T-helper 2 cell treated with Interferon-gamma antibody and Interleukin-4, amounts not matched to agents 100 ng/mL and 5 ng/mL, for 36 hours (primary cell): ENCODE results near the gene ACOT7. TPM values are rescaled to one million over a fixed set of nuclear protein-coding genes. Genes with fewer than 3 reads are reported as not detected.

Experiments used
- intact Hi-C: fragments of 100-400 bp; cut with micrococcal nuclease; formaldehyde crosslinking; loops from one replicate; pipeline ENCODE4 v1.15.1; 2023
- total RNA-seq: library from RNA; stranded (reverse); gene quantifications from 2 replicates; pipeline ENCODE4 v1.2.3, GENCODE V29; 2022

The ACOT7 gene
- total RNA-seq, 1 donor from 2014 or later, result 95.3 TPM

DNA sequence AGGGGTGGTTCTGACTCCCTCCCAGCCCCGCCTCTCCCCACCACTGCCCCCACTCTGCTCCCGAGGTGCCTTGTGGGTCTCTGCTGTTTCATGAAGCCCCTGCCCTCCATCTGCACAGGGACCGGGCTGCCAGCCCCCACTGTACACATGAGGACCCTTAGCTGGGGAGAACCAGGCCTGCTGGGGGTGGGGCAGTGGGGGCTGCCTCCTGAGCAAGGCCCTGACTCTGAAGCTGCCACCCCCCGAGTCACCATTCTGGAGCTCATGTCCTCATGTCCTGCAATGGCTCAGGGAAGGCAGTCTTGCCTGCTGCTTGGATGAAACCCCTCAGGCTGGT, 141.2 kb downstream of the ACOT7 start:
- intact Hi-C loops, result no loop called here

DNA sequence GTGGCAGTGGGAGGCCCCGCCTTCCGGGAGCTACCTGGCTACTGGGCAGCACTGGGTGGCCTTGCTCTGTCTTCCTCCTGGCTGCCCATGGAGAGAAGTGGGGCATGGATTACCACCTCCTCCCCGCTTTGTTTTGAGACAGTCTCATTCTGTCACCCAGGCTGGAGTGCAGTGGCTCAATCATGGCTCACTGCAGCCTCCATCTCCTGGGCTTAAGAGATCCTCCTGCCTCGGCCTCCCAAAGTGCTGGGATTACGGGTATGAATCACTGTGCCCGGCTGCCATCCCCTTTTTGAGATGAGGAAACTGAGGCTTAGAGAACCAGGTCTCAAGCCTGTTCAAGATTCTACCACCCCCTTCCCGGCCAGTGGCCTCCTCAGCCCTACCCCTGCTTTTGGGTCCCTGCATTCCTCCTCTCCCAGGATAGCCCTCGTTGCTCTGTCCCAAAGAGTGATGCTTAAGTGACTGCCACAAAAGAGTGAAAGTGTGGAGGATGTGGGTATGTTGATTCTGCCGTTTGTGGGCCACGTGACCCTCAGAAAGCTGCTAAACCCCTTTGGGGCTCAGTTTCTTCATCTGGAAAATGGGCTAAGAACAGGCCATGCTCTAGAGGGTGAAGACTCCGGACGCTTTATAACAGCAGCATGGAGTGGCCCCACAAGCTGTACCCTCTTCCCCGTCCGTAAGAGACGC, 141.7 kb downstream of the ACOT7 start:
- intact Hi-C loops, result no loop called here

DNA sequence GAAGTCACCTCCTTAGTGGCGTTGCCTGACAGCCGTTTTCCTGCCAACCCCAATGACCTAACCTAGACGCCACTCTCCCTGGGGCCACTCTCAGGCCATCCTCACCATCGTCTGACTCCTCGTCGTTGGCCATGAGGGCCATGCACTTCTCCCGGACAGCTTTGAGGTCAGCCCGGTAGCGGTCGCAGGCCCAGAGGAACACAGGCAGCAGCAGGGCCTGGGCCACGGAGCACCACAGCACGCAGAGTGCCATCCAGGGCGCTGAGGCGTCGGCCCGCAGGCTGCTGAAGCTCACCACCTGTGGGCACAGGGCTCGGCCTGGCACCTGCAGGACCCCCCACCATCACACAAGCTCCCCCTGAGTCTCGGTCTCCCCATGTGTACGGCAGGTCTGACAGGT, 142.3 kb downstream of the ACOT7 start:
- intact Hi-C loops, result no loop called here

- intact Hi-C loops, result loop anchor here (10.0 kb wide), 1 partner anchor 355 kb away; the partner anchor contains the start of gene KLHL21
Measured at GRCh38 chr1:6249739-6250689, 143.6 kb downstream of the ACOT7 start.

DNA sequence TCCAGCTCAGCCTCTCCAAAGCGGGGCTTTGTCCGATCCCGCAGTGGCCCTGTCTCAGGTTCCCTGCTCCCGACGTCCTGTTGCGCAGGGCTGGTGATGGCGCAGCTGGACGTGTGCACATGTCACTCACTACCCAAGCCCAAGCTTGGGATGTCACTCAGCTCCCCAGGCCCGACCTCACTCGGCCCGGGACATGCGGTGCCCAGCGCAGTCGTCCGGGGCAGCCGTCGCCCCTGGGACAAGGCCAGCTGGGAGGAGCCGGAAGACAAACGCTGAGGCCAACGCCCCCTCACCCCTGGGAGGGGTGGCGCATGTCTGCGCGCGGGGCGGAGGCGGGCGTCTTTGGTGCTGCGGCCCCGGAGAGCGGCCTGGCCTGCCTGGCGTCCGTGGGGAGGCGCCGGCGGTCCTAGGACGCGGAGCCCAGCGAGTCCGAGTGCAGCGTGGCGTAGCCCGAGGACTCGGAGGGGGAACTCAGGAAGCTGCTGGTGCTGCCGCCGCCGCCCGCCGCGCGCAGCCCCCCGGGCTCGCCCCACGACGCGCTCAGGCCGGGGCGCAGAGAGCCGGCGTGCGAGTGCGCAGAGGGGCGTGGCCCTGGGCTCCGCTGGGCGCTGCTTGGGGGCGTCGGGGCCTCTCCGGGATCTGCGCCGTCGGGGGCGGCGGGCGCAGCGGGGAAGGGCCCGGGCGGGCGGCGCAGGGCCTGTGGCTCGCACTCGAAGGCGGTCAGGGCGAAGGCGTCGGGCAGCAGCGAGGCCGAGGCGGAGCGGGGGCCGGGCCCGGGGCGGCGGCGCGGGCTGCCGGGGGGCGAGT, 144.4 kb downstream of the ACOT7 start:
- intact Hi-C loops, result loop anchor here (10.0 kb wide), 1 partner anchor 356 kb away; the partner anchor contains the start of gene KLHL21

DNA sequence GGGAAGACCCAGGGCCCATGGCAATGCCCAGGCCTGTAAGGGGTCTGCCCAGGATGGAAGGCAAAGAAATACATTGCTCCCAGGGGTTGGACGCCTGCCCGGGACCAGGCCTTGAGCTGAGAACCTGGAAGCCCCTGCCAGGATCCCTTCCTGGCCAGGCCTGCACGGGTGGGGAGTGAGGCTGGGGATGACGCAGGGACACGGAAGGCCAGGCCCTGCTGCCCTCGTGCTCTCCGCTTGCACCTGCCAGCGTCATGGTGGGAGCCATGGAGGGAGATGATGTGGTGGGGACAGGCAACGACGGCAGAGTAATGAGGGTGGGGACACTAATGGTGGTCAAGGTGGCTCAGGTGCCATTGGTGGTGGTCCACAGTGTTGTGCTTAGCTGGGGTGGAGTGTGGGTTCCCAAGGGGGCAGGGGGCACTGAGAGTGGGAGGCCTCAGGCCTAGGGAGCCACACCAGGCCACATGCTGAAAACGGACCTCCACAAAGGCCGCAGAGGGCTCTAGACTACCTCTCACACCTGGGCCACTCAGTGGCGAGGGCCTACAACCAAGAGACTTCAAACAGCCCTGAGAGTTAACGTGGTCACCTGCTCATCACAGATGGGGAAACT, 145.3 kb downstream of the ACOT7 start:
- intact Hi-C loops, result loop anchor here (10.0 kb wide), 1 partner anchor 357 kb away; the partner anchor contains the start of gene KLHL21

DNA sequence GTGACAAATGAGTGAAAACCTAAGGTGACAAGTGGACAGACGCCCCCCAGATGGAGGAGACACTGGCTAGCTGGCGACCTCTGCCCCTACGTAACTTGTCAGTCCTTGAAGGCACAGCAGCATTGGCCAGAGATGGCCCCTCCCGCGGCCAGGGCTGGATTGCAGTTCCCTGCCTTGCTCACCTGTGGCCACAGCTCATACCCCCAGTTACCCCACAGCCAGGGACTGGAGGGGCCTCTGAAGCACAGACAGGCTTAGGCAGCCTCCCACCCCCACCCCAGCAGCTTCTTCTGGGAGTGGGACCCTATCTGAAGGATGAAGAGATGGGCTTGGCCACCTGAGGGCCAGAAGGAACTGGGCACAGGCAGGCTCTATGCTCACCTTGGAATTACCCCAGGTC, 145.9 kb downstream of the ACOT7 start:
- intact Hi-C loops, result loop anchor here (10.0 kb wide), 1 partner anchor 357 kb away; the partner anchor contains the start of gene KLHL21

DNA sequence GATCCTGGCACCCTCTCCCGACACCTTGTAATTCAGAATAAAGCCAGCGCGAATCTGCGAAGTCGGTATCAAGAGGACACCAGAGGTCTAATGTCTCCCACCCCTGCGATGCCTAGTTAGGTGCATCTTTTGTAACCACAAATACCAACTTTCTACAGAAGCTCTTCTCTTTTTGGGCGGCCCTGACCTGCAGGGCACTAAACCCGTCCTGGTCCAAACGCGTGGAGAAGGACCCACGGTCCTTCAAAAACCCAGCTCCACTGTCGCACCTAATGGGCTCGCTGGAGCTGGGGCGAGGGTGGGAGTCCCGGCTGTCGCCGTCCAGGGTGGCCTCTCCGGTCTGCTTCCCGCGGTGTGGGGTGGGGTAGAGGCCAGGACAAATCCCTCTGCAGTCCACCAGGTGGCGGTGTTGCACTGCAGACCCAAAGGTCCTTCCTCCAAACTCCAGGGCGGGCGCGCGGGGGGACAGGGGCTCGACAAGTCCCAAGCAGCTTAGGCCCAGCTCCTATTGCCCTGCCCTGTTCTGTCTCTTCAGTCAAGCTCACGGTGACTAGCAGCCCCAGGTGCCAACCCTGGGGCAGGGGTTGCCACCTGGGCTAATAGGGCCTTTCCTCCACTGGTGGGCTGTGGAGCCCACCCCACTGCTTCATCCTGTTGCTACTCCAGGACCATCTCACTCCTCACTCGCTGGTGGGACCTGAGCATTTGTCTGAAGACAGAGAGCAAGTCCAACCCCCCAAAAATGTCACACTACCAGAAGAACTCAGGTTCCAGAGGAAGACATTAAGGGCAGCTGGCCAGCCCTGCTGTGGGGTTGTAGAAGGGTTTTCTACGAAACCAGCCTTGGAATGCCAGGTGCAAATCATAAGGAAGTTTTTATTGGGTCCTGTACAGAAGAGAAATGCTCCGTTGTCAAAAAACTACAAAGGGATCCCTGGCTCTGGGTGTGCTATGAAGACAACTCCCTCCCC, 146.8 kb downstream of the ACOT7 start:
- intact Hi-C loops, result loop anchor here (1.0 to 10.0 kb wide), 5 partner anchors 97 to 358 kb away; partner anchors contain the start of gene KLHL21

DNA sequence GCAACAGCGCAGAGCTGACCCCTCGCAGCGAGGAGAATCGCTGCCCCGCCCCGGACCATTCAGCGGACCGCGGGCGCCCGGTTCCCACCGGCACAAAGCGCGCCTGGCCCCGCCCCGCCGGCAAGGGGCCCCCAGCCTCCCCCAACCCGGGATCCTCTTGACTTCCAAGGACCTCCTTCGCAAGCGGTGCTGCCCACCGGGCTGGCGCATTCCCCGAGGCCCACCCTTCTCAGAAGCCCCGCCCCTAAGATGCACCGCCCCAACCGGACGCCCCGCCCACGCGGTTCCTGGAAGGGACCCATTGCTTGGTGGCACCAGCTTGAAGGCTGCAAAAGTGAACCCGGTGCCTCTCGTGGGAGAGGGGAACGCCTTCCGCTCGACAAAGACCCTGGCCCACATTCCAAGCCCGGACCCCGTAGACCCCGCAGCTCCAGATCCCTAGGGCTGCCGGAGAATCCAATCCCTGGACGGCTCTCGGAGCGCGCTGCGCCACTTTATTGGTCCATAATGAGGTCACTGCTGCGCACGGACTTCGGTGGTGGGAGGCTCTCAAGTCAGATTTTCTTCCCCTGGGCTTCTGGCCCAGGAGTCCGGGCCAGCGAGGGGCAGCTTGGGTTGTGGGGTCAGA, 147.6 kb downstream of the ACOT7 start:
- intact Hi-C loops, result loop anchor here (1.0 to 10.0 kb wide), 7 partner anchors 15 to 359 kb away; partner anchors contain the start of genes GPR153 and KLHL21

DNA sequence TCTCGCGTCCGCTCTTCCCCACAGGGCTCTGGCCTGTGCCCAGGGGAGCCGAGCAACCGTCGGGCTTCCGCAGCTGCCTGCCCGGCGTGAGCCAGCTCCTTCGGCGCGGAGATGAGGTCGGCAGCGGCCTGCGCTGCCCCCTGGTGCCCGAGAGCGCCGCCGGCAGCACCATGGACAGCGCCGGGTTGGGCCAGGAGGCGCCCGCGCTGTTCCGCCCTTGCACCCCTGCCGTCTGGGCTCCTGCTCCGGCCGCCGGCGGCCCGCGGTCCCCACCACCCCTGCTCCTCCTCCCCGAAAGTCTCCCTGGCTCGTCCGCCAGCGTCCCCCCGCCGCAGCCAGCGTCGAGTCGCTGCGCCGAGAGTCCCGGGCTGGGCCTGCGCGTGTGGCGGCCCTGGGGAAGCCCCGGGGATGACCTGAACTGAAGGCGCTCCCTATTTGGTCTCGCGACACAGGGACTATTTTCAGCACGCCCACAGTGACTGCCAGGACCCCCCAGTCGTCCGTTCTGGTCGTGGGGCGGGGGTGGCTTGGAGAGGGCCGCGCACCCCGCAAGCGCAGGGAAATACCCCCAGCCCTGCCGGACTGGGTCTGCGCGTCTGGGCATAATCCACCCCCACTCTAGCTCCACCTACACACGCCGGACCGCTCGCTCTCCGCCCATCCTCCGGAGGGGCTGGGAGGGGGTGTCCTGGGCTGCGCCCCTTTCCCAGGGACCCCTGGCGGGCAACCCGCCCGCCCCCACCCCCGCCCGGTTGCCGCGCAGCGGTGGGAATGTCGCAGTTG, 148.3 kb downstream of the ACOT7 start:
- intact Hi-C loops, result loop anchor here (2.0 to 10.0 kb wide), 3 partner anchors 16 to 360 kb away; partner anchors contain the start of genes GPR153 and KLHL21

- intact Hi-C loops, result loop anchor here (2.0 to 10.0 kb wide), 3 partner anchors 16 to 360 kb away; partner anchors contain the start of genes GPR153 and KLHL21
Measured at GRCh38 chr1:6244401-6245049, 149.0 kb downstream of the ACOT7 start.

DNA sequence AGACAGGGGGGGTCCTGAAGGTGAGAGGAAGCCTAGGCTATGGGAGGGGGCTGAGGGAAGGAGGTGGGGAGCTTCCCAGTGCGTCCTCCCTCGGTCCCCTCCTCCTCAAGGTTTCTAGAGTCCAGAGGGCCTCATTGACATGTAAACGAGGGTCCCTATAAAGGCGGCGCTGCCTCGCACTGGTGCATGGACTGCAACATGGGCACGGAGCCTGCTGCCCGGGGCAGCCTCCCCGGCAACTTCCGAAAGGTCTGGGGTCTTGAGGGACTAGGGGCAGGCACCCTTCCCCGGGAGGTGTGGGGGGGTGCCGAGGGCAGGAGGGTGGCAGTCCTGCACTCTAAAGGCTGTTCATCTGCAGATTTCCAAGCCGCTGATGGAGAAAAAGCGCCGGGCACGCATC, 149.6 kb downstream of the ACOT7 start, which contains the start of gene HES3:
TSS of gene HES3 (plus strand) at position 187 of the 400 bp plus-strand sequence. CDS start at position 374, 187 bp downstream.
- intact Hi-C loops, result loop anchor here (2.0 to 10.0 kb wide), 3 partner anchors 17 to 361 kb away; partner anchors contain the start of genes GPR153 and KLHL21

DNA sequence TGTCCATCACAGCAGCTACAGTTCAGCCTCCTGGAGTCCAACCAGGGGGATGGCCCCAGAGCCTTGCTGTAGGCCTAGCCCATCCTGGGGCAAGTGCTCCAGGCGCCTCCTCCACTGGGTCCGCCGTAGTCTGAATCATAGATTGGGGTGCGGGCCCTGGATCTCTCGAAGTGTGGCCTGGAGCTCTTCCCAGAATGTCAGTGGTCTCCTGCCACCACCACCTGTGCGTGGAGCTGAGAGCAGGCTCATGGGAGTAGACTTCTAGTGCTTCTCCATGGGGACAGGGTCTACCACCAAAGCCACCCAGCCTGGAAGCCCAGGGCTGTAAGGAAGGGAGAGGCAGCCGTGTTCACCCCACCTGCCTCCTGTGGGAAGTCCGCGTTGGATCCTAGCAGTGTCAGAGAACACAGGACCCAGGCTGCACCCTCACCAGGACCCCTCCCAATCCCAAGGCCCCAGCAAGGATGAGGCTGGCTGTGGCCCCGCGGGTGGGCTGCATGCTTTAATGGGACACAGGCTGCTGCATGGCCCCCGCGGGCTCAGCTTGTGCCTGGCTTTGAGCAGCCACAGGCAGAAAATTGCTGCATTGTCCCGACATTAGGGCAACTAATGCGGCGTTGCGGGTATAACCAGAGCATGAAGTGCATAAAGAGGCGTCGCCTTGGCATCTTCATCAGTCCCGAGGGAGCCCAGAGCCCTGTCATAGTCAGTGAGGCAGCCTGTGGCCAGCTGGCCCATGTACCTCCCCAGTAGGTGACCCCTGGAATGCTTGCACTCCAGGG, 150.3 kb downstream of the ACOT7 start:
- intact Hi-C loops, result loop anchor here (10.0 kb wide), 1 partner anchor 362 kb away; the partner anchor contains the start of gene KLHL21

DNA sequence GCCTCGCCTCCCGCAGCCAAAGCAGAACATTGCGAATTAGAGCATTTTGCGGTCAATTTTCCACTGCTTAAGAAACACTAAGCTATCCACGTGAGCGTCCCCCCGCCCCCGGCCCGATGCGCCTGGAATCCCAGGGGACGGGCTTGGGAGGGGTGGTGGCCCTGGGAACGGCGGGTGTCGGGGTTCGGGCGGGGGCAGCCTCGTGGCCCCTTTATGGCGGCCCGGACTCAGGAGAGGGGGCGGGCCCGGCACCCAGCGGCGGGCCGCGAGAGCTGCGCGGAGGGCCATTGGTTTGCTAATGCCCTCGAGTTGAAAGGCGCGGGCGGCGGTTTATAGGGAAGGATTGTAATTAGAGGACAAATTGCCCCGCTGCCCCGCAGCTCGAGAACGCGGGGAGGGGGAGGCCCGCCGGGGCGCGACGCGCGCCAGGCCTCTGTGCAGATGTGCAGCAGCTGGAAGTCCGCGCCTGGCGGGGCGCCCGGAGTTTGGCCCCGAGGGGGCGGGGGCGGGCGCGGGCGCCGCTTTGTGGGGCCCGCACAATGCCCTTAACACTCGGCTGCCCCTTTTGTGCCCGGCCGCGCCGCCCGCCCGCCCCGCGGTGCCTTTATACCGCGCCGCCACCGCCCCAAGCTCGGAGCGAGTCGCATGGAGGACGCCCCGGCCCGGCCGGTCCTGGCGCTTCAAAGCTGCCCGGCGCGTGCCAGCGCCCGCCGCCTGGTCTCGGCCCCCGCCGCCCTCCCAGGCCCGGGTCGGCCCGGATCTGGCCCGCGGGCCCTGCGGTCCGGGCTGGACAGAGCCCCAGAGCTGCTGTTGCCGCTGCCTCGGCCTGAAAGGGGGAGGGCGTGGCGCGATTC, 151.5 kb downstream of the ACOT7 start:
- intact Hi-C loops, result loop anchor here (10.0 kb wide), 1 partner anchor 363 kb away; the partner anchor contains the start of gene KLHL21
